KG1 (cell line): ENCODE results near the gene HCRT.
"Not testable (repeated sequence)": the region's sequence is repeated elsewhere in the genome, so short reads cannot be mapped to it uniquely, and the experiment has no call there.

Experiments
- DNase-seq: peaks from one replicate; lab custom pipeline; 2025; lab: John Stamatoyannopoulos, UW

Gene HCRT

DNA sequence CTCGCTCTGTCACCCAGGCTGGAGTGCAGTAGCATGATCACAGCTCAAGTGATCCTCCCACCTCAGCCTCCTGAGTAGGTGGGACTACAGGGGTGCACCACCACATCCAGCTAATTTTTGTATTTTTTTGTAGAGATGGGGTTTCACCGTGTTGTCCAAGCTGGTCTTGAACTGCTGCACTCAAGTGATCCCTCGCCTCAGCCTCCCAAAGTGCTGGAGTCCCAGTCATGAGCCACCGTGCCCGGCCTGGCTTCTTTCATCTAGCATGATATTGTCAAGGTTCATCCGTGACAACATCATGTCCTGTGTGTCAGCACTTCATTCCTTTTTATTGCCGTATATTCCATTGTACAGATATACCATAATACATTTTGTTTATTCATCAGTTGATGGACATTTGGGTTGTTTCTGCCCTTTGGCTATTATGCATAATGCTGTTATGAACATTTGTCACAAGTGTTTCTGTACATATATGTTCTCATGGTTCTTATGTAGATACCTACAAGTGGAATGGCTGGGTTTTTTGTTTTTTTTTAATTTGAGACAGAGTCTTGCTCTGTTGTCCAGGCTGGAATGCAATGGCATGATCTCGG, 12.4 kb upstream of the HCRT start:
- no peak for DNase-seq

DNA sequence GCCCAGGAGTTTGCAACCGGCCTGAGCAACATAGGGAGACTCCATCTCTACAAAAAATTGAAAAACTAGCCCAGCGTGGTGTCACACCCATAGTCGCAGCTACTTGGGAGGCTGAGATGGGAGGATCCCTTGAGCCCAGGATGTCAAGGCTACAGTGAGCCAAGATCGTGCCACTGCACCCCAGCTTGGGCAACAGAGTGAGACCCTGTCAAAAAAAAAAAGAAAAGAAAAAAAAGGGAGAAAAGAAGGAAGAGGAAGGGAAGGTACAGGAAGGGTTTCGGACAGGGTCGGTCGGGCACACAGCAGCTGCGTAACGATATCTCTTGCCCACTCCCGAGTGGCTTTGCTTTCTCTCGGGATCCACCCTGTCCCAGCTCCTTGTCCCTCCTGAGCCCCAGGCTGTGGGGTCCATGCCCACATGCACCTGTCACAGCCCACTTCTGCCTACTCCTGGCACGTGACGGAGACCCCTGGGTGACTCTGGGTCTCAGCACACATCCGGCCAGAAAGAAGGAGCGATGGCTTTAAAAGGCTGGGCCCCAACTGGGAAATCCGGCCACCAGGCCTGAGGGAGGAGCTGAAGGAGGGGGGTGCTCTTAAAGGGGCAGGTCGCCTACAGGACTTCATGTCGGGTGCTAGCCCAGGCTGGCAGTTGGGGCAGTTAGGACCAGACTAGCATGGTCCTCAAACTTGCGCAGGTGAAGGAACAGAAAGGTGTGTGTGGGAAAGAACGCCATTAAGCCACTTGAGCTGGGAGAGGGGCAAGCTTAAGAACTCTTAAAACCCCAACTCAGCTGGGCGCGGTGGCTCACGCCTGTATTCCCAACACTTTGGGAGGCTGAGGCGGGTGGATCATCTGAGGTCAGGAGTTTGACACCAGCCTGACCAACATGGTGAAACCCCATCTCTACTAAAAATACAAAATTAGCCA, 9.0 kb upstream of the HCRT start, which contains the start of gene GHDC:
Gene GHDC, minus strand, starts transcription at position 526 of the 931 bp plus-strand sequence. CDS start 913 bp downstream, outside the sequence.
- peak; percentile 79 for DNase-seq

DNA sequence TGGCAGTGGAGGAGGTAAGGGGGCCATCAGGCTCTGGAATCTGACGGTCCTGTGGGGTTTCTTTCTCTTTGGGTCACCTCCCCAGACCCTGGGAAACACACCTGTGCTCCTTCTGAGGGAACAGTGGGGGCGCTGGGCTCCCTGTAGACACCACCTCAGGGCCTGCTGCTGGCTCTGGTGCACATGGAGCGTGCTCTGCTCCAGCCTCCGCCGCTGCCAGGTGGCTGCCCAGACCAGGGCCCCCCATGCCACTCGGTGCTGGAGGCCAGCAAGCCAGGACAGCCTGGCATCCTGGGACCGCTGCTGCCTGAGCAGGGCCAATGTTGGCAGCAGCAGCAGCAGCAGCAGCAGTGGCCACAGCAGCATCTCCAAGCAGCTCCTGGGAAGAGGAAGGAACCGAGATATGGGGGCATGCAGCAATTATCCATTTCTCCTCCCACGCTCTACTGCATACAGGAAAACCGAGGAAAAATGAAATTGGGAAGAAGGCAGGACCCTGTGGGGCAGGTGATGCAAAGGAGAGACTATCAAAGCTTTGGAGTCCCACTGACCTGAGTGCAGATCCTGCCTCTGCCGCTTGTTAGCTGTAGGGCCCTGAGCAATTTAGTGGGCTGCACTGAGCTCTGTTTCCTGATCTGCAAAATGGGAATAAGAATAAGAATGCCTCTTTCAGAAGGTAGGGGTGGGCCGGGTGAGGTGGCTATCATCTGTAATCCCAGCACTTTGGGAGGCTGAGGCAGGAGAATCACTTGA, 8.1 kb upstream of the HCRT start:
- DNase-seq, result no peak

DNA sequence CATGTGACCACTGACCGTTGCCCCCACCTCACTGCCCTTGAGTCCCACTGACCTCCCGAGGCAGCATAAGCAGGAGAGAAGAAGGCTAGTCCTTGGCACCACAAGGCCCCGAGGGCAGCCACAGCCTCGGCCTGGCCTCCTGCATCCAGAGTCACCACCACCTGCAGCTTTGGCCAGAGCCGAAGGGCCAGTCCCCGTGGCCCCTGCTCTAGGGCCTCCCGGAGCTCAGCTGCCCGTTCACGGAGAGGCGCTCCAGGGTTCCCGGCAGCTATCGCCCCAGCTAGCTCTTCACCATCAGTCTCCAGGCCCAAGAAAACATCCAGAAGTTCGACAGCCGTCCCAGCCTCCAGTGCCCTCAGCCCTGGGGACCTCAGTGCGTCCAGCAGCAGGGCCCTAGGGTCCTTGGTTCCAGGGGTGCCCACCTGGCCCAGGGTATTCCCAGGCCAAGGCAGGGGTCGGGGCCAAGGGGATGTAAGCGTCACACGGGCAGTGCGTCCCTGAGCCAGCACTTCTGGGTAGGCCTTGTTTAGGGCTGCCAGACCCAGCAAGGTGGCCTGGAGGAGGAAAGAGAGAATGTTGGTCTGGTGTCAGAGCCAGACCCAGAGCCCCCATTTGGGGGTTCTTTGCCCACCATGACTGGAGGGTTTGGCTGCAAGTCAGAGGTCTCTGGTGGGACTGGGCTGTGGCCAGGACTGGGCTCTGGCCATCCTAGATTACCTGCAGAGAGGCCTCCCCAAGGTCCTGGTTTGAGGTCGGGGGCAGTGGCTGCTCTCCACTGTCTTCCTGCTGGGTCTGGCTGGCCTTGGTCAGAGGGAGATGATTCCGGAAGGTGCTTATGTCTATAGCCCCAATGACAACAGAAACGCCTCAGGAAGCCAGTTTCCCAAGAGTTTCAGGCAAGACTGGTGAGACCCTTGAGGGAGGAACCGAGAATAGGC, 7.2 kb upstream of the HCRT start:
- no peak for DNase-seq

DNA sequence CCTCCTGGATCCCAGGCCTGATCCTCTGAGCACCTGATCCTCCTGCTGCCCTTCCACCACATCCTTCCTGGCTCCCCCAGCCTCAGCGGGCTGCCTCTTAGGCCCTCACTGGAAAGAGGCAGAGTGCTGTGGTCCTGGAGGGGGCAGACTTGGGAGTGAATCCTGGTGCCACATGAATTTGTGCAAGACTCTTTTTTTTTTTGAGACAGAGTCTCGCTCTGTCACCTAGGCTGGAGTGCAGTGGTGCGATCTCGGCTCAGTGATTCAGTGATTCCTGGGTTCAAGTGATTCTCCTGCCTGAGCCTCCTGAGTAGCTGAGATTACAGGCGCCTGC, 6.0 kb upstream of the HCRT start:
- no peak for DNase-seq

DNA sequence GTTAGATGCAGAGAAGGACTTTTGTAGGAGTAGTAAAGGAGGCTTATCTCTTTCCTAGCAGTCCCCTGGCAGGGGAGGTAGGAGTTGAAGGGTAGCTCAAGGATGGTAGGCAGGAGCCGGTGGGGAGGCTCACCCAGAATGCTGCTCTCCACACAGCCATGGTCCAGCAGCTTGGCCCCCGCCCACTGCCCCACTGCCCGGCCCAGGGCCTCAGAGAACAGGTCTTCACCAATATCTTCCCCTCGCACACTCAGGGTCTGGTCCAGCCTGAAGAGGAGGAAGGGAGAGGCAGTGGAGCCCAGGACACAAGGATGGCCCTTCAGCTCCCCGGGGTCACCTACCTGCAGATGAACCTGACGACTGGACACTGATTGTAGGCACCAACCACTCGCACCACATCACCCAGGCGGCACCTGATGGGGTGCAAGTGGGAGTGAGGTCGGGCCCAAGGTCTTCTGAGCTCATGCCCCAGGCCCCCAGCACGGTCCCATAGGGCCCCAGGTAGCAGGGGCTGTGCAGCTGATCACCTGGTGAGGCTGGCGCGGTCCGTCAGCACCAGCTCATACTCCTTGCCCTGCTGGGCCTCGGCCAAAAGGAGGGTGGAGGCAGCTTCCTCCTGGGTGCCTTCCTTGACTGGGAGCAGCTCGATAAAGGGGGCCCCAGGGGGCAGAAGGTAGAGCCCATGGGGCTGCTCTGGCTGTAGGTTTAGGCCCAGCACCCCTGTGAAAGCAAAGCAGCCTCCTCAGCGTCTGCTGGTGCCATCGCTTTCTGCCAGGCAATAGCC, 5.4 kb upstream of the HCRT start:
- DNase-seq, result no peak

DNA sequence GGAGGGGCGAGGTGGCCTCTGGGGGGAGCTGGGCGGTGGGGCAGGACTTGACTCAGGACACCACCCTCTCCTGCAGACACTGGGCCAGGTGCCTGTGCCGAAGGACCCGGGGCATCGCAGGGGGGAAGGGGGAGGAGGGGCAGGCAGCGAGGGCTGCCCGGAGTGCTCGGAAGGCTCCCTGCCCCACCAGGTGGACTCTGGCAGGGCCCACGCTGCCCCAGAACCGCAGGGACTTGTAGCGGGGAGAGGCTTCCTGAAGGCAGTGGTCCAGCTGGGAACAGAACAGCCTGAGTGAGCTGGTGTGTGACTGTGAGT, 4.4 kb upstream of the HCRT start:
- DNase-seq, result no peak

DNA sequence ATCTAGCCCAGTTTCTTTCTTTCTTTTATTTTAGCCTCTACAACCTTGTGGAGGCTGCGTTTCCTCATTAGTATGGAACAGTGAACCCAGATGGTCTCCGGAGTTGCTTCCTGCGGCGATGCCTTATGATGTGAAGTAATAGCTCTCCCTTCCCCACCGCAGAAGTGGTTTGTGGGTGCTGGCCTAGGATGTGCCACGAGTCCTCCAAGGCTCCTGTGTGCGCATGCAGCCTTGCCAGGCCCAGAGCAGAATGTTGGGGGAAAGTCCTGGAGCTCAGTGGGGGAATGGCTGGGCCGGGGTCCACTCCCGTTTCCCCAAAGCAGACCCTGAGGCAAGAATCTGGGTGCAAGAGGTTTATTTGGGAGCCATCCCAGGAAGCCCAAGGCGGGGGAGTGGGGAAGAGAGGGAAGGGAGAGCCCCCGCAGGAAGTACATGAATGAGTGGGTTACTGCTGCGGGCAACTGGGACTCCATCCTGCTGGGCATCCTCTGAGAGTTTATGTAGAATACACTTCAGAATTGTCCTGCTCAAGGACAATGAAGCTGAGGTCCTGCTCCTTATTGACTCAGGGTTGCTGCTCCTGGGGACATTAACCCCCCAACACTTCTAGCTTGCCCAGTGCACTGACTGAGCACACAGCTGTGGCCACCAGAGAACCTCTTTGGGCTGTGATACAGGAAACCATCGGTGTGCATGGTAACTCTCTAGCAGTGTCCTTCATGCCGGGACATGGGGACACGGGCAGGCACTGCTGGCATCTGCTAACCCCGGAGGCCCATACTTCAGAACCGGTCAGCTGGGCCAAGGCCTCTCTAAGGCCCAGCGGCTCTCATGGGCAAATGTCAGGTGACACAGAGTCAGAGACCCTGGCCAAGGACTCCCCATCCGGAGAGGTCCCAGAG, 3.7 kb upstream of the HCRT start:
- DNase-seq, result no peak

DNA sequence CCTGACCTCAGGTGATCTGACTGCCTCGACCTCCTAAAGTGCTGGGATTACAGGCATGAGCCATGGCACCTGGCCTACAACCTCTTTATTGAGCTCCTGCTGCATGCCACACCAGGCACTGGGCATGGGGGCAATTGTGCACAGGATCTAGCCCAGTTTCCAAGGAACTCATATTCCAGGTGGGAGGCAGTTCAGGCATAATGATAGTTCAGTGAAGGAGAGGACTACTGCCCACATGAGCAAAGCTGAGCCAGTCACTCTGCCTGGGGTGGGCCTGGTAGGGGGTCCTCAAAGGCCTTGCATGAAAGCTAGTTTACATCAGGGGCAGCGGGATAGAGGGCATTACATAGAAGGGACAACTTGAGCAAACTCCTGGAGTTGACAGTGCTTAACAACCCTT, 2.6 kb upstream of the HCRT start:
- DNase-seq, result no peak

DNA sequence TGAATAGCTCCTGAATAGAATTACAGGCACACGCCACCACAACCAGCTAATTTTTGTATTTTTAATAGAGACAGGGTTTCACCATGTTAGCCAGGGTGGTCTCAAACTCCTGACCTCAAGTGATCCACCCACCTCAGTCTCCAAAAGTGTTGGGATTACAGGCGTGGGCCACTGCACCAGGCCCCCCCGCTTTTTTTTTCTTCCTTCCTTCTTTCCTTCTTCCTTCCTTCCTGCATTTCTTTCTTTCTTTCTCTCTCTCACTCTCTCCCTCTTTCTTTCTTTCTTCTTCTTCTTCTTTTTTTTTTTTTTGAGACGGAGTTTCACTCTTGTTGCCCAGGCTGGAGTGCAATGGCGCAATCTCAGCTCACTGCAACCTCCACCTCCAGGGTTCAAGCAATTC, 939 bp upstream of the HCRT start:
- DNase-seq, result not testable (repeated sequence)

DNA sequence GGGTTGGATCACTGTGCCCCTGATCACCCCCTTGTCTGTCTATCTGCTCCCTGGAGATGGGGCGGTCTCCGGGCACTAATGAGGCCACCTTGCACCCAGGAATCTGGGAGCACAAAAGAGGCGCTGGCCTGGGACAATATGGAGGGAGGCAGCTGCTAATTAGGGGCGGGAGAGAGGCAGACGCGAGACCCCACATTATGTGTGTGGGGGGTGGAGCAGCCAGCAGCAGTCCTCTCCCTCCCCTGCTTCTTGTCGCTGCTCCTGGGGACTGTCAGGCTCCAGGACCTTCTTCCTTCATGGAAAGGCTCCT, 324 bp upstream of the HCRT start:
- DNase-seq, result no peak

DNA sequence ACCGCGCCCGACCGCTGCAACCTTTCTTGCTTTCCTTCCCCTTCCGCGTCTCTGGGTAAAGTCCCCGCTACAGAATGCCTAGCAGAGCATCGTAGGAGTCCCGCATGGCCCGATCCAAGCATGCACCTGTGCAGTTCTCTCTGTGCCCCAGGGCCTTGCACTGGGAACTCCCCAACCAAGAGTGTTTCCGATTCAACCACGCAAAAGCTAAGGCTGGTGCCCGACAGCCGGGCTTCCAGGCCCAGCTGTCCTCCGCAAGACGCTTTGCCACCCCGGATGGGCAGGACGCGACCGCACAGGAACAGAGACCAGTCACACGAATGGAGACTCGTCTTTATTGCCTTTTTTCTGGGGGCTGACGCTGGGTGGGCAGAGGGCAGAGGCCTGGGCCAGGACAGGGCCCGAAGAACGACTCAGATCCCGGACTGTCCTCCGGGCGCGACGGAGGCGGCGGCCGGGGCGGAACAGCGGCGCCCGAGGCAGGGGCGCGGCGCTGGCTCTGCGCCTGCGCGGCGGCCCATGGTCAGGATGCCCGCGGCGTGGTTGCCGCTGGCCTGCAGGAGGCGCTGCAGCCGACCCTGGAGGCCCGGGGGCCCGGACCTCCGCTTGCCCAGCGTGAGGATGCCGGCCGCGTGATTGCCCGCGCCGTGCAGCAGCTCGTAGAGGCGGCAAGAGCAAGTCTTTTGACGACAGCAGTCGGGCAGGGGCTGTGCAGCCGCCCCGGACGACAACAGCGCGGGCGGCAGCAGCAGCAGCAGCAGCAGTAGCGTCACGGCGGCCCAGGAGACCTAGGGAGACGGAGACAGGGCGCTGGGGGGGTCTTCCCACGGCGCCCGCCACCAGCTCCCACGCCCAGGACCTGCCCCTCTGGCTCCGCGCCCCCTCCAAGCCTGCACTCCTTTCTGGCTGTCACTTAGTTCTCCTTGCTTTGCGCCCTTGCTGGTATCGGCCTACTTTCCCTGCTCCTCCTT, 1.2 kb downstream of the HCRT start:
- DNase-seq, result peak; percentile 87

DNA sequence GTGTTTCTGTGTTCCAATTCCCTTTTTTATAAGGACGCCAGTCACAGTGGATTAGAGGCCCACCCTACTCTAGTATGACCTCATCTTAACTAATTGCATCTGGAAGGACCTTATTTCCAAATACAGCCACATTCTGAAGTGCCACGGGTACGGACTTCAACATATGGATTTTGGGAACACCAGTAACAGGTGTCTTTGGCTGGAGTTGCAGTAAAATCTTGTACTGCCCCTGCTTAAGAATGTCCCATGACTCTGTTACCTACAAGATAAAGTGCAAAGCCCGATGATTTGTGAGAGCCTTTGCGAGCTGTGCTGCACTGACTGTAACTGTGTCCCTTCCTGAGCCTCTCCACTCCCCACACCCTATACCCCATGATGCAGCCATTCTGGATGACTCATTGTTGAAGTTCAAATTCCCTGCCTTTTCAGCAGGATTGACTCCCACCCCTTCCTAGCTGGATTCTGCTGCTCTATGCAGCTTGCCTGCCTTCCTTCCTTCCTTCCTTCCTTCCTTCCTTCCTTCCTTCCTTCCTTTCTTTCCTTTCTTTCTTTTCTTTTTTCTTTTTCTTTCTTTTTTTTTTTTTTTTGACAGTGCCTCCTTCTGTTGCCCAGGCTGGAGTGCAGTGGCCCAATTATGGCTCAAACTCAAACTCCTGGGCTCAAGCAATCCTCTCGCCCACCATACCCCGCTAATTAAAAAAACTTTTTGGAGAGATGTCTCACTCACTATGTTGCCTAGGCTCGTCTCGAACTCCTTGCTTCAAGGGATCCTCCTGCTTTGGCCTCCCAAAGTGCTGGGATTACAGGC, 2.1 kb downstream of the HCRT start:
- DNase-seq, result no peak

DNA sequence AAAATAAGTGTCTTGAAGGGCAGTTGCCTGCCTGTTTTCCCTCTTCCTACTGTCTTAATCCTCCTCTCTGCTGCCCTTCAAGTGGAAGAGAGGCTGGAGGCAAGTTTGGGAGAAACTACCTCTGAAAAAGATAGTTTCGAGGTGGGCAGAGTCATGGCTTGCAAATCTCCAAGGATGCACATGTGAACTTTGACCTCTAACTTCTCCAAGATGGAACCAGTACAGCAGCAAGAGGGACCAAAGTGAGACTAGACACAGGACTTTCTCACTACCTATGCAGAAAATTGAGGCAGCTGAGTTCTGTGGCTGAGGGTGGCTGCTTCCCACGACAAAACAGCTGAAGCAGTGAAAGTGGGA, 3.4 kb downstream of the HCRT start:
- no peak for DNase-seq

DNA sequence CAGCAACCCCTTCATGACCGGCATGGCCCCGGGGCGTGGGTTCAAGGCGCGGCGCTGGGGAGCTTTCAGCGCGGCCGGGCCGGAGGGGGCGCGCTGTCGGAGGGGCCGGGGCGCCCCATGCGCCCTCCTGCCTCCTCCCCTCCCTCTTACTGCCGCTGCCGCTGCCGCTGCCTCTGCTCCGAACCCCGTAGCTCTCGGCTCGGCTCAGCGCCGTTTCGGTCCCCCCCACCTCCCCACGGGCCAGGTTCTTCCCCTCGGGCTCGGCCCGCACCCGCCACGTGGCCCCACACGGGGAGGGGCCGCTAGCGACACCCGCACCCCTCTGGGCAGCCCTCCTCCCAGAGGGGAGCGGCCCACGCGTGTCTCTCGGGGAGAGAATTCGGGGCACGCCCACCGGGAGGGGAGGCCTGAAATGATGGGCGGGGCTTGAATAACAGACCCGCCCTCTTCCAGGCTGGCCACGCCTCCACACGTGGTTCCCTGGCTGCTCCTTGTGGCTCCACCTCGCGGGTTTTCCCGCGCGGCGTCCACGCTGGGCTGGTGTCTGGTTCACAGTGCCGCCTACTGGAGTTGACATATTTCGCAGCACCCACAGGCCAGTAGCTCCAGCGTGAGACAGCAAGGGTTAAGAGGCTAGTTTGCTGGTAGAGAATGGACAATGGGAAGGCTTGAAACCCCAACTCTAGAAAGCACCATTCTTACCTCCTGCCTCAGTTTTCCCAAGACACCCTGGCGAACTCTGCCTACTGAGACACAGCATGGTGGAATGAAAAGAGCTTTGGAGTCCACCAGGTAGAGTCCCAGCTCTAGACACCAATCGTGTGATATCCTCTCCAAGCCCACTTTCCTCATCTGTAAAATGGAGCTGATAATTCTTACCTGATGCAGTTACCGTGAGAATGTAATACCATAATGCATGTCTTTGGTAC, 4.1 kb downstream of the HCRT start, which contains the start of gene KCNH4:
Gene KCNH4, minus strand, starts transcription at position 221 of the 929 bp plus-strand sequence. Its CDS starts 197 bp downstream, at position 24.
- DNase-seq, result peak; percentile 42

DNA sequence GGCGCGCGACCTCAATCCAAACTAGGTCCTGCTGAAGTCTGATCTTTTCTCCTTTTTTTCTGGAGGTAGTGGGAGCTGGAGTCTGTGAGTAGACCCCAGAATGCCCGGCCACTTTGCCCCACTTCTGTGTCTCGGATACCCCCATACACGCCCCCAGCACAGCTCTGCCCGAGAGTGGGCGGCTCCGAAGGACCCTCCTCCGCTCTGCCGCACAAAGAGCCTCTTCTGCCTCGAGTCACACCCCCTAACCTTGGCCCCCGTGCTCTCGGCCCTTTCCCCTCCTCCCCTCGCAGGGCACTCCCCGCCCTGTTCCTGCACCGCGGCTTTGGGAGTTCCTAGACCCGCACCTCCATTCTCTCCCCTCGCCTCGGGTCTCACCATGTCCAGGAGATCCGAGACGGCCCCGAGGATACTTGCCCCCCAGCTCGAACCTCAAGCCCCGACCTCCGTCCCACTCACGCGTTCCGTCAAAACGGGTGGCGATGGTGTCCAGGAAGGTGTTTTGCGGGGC, 4.8 kb downstream of the HCRT start:
- no peak for DNase-seq

DNA sequence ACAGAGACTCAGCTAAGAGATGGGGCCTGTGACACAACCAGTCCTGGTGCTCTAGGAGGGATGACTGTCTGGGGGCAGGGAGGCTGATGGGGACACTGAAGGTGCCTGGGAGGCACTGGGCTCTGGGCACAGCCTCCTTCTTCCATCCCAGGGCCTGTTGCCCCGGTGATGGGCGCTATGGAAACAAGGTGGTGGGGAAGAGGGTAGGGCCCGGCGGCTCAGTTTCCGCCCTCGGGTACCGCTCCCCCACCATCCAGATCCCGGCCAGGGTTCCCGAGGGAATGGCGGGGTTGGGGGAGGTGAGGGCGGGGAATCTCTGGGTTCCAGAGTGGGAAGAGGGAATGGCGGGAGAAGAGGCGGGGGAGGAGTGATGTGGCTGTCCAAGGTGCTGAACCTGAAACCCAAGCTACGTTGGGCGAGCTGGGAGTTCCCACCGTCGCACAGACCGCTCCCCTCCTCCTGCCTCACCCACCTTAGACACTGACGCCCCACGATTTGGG, 5.3 kb downstream of the HCRT start:
- DNase-seq, result no peak
